Activated naive CD4-positive, alpha-beta T cell treated with anti-CD3 and anti-CD28 coated beads for 36 hours (primary cell): ENCODE data around the gene PTPRR. TPM values are rescaled to one million over a fixed set of nuclear protein-coding genes. Genes with fewer than 3 reads are reported as not detected.

ENCODE experiments used
- CTCF ChIA-PET: fragments of 350-600 bp; sonication (Branson Sonifier 250); formaldehyde crosslinking; loops from one replicate; lab custom pipeline; 2021; ENCODE audit warnings: antibody characterized with exemption; lab: Charles Lee
- DNase-seq: peaks from one replicate; pipeline ENCODE4 v3.0.0-alpha.2; 2020
- H3K27ac Mint-ChIP-seq: one replicate; pipeline ENCODE4 v1.8.0; 2021; ENCODE audit warnings: mild to moderate bottlenecking, mixed read lengths
- H3K27me3 Mint-ChIP-seq: one replicate; pipeline ENCODE4 v1.8.0; 2021; ENCODE audit warnings: low read depth, mixed read lengths
- H3K36me3 Mint-ChIP-seq: one replicate; pipeline ENCODE4 v1.8.0; 2021; ENCODE audit warnings: low read depth, mixed read lengths
- H3K4me1 Mint-ChIP-seq: one replicate; pipeline ENCODE4 v1.8.0; 2021; ENCODE audit warnings: low read depth, mixed read lengths
- H3K4me3 Mint-ChIP-seq: one replicate; pipeline ENCODE4 v1.8.0; 2021; ENCODE audit warnings: mild to moderate bottlenecking, moderate library complexity, mixed read lengths
- H3K9me3 Mint-ChIP-seq: one replicate; pipeline ENCODE4 v1.8.0; 2021; ENCODE audit warnings: mixed read lengths
- intact Hi-C: fragments of 100-400 bp; cut with micrococcal nuclease; formaldehyde crosslinking; loops from one replicate; pipeline ENCODE4 v1.15.1; 2023
- total RNA-seq, 2 experiments: library from RNA; stranded (reverse); gene quantifications; one replicate each; pipeline ENCODE4 v1.2.3, GENCODE V29; 2021

PTPRR gene
- total RNA-seq, 2 experiments from 2014 or later: not detected

GRCh38 chr12:70798016-70798783, 122.3 kb downstream of the PTPRR start:
- H3K36me3 Mint-ChIP-seq: no peaks in the 10 kb centered on the region
- no peaks in the 10 kb centered on the region for H3K27me3 Mint-ChIP-seq
- H3K4me3 Mint-ChIP-seq: no peak overlapping the region
- DNase-seq: no peak
- H3K27ac Mint-ChIP-seq: no peak overlapping the region
- CTCF ChIA-PET: no interaction called here
- intact Hi-C loops: no loop called here
- H3K4me1 Mint-ChIP-seq: no peaks in the 10 kb centered on the region
- no peaks in the 10 kb centered on the region for H3K9me3 Mint-ChIP-seq

- CTCF ChIA-PET: interaction anchor here (0.6 kb wide), 1 partner anchor 63 kb away, joined by 4 read pairs; no protein-coding TSS in a partner anchor
- no peak overlapping the region for H3K4me3 Mint-ChIP-seq
- no peaks in the 10 kb centered on the region for H3K9me3 Mint-ChIP-seq
- H3K27me3 Mint-ChIP-seq: no peaks in the 10 kb centered on the region
- H3K27ac Mint-ChIP-seq: no peak overlapping the region
- intact Hi-C loops: no loop called here
- H3K4me1 Mint-ChIP-seq: no peaks in the 10 kb centered on the region
- no peaks in the 10 kb centered on the region for H3K36me3 Mint-ChIP-seq
- DNase-seq: no peak
These were observed 123.5 kb downstream of the PTPRR start for GRCh38 chr12:70796989-70797388.

- Mint-ChIP-seq H3K27ac (no peak overlapping the region), H3K9me3 (no peaks in the 10 kb centered on the region), H3K27me3 (no peaks in the 10 kb centered on the region), H3K4me1 (no peaks in the 10 kb centered on the region), H3K4me3 (no peak overlapping the region), H3K36me3 (no peaks in the 10 kb centered on the region)
- CTCF ChIA-PET: no interaction called here
- intact Hi-C loops: no loop called here
- DNase-seq: no peak
These were observed 124.9 kb downstream of the PTPRR start for GRCh38 chr12:70795608-70796007.

- H3K4me3 Mint-ChIP-seq: no peak overlapping the region
- DNase-seq: no peak
- no peak overlapping the region for H3K27ac Mint-ChIP-seq
- intact Hi-C loops: no loop called here
- H3K27me3 Mint-ChIP-seq: no peaks in the 10 kb centered on the region
- no peaks in the 10 kb centered on the region for H3K9me3 Mint-ChIP-seq
- no peaks in the 10 kb centered on the region for H3K4me1 Mint-ChIP-seq
- CTCF ChIA-PET: no interaction called here
- H3K36me3 Mint-ChIP-seq: no peaks in the 10 kb centered on the region
These were observed 126.4 kb downstream of the PTPRR start for GRCh38 chr12:70794131-70794530.

GRCh38 chr12:70788774-70789173, 131.8 kb downstream of the PTPRR start:
- no peaks in the 10 kb centered on the region for H3K4me1 Mint-ChIP-seq
- intact Hi-C loops: no loop called here
- CTCF ChIA-PET: no interaction called here
- no peaks in the 10 kb centered on the region for H3K9me3 Mint-ChIP-seq
- no peak for DNase-seq
- H3K27me3 Mint-ChIP-seq: no peaks in the 10 kb centered on the region
- H3K4me3 Mint-ChIP-seq: no peak overlapping the region
- H3K36me3 Mint-ChIP-seq: no peaks in the 10 kb centered on the region
- H3K27ac Mint-ChIP-seq: no peak overlapping the region

- Mint-ChIP-seq H3K27ac (no peak overlapping the region), H3K4me3 (no peak overlapping the region), H3K27me3 (no peaks in the 10 kb centered on the region), H3K9me3 (peaks cover 1% of the 10 kb centered on the region), H3K36me3 (no peaks in the 10 kb centered on the region), H3K4me1 (no peaks in the 10 kb centered on the region)
- intact Hi-C loops: no loop called here
- CTCF ChIA-PET: no interaction called here
- DNase-seq: no peak
These were observed 132.9 kb downstream of the PTPRR start for GRCh38 chr12:70787612-70788011.

- H3K4me1 Mint-ChIP-seq: no peaks in the 10 kb centered on the region
- H3K4me3 Mint-ChIP-seq: no peak overlapping the region
- intact Hi-C loops: no loop called here
- H3K9me3 Mint-ChIP-seq: peaks cover 1% of the 10 kb centered on the region
- CTCF ChIA-PET: interaction anchor here (1.0 kb wide), 1 partner anchor 906 kb away, joined by 3 read pairs; no protein-coding TSS in a partner anchor
- no peaks in the 10 kb centered on the region for H3K27me3 Mint-ChIP-seq
- H3K27ac Mint-ChIP-seq: no peak overlapping the region
- H3K36me3 Mint-ChIP-seq: no peaks in the 10 kb centered on the region
- DNase-seq: no peak
These were observed 134.6 kb downstream of the PTPRR start for GRCh38 chr12:70785896-70786295.

- Mint-ChIP-seq H3K9me3 (peaks cover 1% of the 10 kb centered on the region), H3K4me1 (no peaks in the 10 kb centered on the region), H3K27ac (no peak overlapping the region), H3K4me3 (no peak overlapping the region), H3K27me3 (peaks cover 5% of the 10 kb centered on the region), H3K36me3 (no peaks in the 10 kb centered on the region)
- intact Hi-C loops: no loop called here
- no peak for DNase-seq
- CTCF ChIA-PET: no interaction called here
These were observed 136.4 kb downstream of the PTPRR start for GRCh38 chr12:70784042-70784668.

GRCh38 chr12:70783455-70783854, 137.1 kb downstream of the PTPRR start:
- no peak for DNase-seq
- intact Hi-C loops: no loop called here
- no peaks in the 10 kb centered on the region for H3K36me3 Mint-ChIP-seq
- peaks cover 5% of the 10 kb centered on the region for H3K27me3 Mint-ChIP-seq
- CTCF ChIA-PET: no interaction called here
- no peaks in the 10 kb centered on the region for H3K4me1 Mint-ChIP-seq
- no peak overlapping the region for H3K27ac Mint-ChIP-seq
- no peak overlapping the region for H3K4me3 Mint-ChIP-seq
- H3K9me3 Mint-ChIP-seq: peaks cover 1% of the 10 kb centered on the region

GRCh38 chr12:70779250-70779649, 141.3 kb downstream of the PTPRR start:
- no peak overlapping the region for H3K4me3 Mint-ChIP-seq
- H3K27me3 Mint-ChIP-seq: peaks cover 5% of the 10 kb centered on the region
- H3K36me3 Mint-ChIP-seq: no peaks in the 10 kb centered on the region
- CTCF ChIA-PET: no interaction called here
- H3K9me3 Mint-ChIP-seq: peaks cover 1% of the 10 kb centered on the region
- no peak for DNase-seq
- no peaks in the 10 kb centered on the region for H3K4me1 Mint-ChIP-seq
- intact Hi-C loops: no loop called here
- H3K27ac Mint-ChIP-seq: no peak overlapping the region

- Mint-ChIP-seq H3K4me1 (no peaks in the 10 kb centered on the region), H3K27ac (no peak overlapping the region), H3K27me3 (no peaks in the 10 kb centered on the region), H3K4me3 (no peak overlapping the region), H3K9me3 (no peaks in the 10 kb centered on the region), H3K36me3 (no peaks in the 10 kb centered on the region)
- intact Hi-C loops: no loop called here
- DNase-seq: no peak
- CTCF ChIA-PET: no interaction called here
These were observed 146.5 kb downstream of the PTPRR start for GRCh38 chr12:70774055-70774454.

GRCh38 chr12:70772836-70773235, 147.7 kb downstream of the PTPRR start:
- intact Hi-C loops: no loop called here
- Mint-ChIP-seq H3K4me1 (no peaks in the 10 kb centered on the region), H3K9me3 (no peaks in the 10 kb centered on the region), H3K36me3 (no peaks in the 10 kb centered on the region), H3K4me3 (no peak overlapping the region), H3K27ac (no peak overlapping the region), H3K27me3 (no peaks in the 10 kb centered on the region)
- no peak for DNase-seq
- CTCF ChIA-PET: no interaction called here

GRCh38 chr12:70771581-70771980, 149.0 kb downstream of the PTPRR start:
- no peak for DNase-seq
- Mint-ChIP-seq H3K36me3 (no peaks in the 10 kb centered on the region), H3K9me3 (no peaks in the 10 kb centered on the region), H3K27ac (no peak overlapping the region), H3K4me1 (no peaks in the 10 kb centered on the region), H3K4me3 (no peak overlapping the region), H3K27me3 (no peaks in the 10 kb centered on the region)
- intact Hi-C loops: no loop called here
- CTCF ChIA-PET: no interaction called here
